GM13977 (cell line): ENCODE data around the gene KCNK5.

Source experiments
- DNase-seq: peaks from one replicate; pipeline ENCODE4 v3.0.0; 2012; ENCODE audit warnings: low spot score
- in situ Hi-C: fragments of 300-500 bp; cut with MboI; formaldehyde crosslinking; loops from one replicate; pipeline ENCODE4 v1.12.0; 2022; ENCODE audit warnings: low sequenced_read_pairs, low pct_unique_long_range_greater_than_20kb, mixed read lengths, inconsistent platforms; ENCODE audit not compliant: unreplicated experiment
- TF ChIP-seq, protein P1 (sequence below): IDR thresholded peaks from 2 replicates; pipeline ENCODE4 v1.5.1; 2012; ENCODE audit warnings: mild to moderate bottlenecking, control low read depth; ENCODE audit not compliant: insufficient read depth; ENCODE audit errors: extremely low read depth, missing control alignments

The KCNK5 gene

DNA sequence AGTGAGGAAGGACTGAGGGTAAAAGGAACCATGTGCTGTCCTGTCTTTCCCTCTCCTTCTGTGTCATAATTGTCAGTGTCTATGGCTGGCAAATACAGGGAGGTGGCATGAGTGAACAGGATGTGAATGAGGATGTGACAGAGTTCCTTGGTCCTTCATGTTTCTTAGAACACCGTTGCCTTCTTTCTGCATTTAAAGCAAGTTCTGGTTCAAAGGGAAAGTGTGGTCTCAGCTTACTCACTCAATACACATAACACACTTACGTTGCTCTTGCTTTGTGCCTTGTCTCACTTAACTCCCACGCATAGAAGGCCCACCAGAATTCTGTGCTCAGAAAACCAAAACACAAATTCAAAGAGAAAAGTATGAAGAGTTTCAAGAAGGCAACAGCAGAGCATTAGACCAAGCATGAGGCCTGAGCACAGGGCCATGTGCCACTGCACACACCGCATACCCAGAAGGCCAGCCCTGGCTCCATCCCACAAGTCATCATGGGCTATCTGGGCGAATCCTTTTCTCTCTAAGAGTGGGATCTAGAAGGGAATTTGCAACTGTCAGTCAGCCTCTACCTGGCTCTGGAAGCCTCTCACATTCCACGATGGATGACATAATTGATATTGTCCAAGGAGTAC lies 75.4 kb downstream of the KCNK5 start:
- DNase-seq, result no peak
- in situ Hi-C loops, result no loop called here
- TF ChIP-seq, protein P1, sequence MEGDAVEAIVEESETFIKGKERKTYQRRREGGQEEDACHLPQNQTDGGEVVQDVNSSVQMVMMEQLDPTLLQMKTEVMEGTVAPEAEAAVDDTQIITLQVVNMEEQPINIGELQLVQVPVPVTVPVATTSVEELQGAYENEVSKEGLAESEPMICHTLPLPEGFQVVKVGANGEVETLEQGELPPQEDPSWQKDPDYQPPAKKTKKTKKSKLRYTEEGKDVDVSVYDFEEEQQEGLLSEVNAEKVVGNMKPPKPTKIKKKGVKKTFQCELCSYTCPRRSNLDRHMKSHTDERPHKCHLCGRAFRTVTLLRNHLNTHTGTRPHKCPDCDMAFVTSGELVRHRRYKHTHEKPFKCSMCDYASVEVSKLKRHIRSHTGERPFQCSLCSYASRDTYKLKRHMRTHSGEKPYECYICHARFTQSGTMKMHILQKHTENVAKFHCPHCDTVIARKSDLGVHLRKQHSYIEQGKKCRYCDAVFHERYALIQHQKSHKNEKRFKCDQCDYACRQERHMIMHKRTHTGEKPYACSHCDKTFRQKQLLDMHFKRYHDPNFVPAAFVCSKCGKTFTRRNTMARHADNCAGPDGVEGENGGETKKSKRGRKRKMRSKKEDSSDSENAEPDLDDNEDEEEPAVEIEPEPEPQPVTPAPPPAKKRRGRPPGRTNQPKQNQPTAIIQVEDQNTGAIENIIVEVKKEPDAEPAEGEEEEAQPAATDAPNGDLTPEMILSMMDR, result no peak

DNA sequence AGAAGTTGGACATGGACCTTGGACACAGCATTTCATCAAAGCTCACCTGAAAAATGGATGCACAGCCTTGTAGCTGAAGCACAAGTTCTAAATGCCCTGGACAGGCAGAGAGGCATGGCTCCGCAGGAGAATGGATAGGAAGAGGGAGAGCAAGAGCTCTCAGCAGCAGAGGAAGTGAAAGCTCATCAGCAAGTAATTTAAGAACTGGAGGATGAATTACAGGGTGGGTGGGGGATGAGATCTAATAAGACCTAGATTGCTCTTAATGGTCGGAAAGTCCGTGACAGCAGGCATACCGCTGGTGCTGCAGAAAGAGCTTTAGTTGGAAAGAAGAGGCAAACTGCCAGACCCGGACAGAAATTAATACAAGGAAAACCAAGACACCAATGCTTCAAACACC lies 77.0 kb downstream of the KCNK5 start:
- TF ChIP-seq, protein P1, result no peak
- no peak for DNase-seq
- in situ Hi-C loops, result no loop called here

DNA sequence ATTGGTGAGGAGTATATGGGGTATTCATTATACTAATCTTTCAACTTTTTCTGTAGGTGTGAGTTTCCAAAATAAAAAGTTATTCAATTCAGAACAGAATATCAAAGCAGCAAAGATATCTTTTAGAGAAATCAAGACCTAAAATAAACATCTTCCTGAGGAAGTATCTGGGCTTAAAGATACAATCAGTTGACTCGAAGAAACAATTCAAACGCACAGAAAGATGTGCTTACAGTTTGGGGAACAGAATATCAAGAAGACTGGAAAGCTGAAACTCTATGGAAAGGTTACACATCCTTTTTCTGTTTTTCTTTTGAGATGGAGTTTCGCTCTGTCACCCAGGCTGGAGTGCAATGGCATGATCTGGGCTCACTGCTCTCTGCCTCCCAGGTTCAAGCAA lies 78.1 kb downstream of the KCNK5 start:
- in situ Hi-C loops, result no loop called here
- no peak for DNase-seq
- TF ChIP-seq, protein P1, result no peak

DNA sequence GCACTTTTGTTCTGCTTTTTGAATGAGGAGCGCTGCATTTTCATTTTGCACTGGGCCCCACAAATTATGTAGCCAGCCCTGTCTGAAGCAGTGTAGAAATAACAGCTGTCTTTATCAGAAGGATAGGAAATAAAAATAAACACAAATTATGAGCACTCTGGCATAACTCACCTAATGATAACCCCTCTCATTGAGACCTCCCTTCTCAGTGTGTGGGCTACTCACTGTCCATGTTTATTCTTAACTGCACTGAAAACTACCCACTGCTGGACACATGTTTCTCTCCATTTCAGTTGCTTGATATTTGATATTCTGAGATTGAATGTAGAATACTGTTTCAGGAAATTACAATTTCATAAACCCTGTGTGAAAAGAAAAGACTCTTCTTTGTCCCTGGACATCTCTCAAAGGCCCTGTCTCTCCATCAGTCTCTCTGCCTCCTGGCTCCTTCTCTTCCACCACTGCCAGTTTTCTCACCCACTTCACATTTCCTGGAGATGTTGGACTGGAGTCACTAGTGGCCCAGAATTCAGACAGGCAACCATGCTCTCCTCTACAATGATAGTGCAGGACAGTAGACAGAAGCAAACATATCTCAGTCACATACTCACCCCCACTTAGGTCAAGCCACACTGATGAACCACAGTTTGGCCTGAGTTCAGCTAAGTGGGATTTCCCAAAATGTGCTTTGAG lies 84.6 kb downstream of the KCNK5 start:
- DNase-seq, result no peak
- in situ Hi-C loops, result no loop called here
- TF ChIP-seq, protein P1, result no peak

DNA sequence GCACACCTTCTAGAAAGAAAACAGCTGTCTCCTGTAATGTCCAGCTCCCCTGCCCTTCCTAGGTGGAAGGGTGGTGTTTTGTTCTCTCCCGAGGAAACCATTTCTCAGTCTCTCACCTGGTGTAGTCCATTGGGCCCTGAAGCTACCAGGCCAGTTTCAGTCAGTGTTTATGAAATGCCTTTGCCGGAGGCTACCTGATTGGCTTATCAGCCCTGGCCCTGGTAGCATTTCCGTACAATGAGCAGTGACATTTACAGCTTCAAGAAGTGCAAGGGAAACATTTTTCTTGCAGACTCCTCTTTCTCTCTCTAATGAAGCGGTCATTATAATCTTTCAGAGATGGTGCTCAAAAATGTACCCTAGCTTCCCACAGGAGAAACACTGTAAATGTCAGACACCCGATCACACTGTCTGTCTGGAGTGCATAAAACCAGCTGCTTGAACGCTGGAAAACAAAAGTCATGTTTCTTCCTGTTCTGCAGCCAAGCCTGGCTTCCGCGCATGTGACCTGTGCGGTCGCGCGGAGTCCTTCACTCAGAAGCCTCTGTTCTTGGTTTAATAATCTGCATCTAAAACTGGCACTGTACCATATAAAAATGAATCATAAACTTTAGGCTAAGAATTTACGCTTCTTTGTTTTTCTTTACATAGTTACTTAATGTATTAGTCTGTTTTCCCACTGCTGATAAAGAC lies 85.9 kb downstream of the KCNK5 start:
- no peak for DNase-seq
- TF ChIP-seq, protein P1, result no peak
- in situ Hi-C loops, result no loop called here

DNA sequence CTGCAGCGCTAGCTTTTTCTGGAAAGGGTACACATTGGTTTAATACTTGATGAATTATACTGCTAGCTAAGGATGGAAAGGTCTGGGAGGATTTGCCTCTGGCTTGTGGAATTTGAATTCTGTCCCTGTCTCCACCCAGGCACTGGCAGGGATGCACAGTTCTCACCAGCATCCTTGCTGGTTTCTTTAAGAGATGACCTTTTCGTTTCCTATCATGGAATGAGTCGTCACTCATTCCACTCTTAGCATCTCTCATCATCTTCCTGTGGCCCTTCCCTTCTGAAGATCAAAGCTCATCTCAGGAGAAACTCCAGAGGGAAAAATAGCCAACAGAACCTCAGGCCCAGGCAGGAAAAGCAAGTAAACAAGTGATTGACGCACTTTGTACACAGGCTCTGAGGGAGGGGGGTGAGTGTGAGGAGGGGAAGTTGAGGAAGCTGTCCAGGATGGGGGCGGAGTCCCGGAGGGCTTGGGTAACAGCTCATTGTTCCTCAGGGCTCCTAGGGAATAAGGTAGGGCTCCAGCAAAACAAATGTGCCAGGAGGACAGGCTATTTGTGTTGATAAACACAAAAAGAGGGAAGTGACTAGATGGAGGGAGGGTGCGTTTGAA lies 88.6 kb downstream of the KCNK5 start:
- in situ Hi-C loops, result no loop called here
- DNase-seq, result no peak
- TF ChIP-seq, protein P1, result no peak
